NCI-H345 (cell line): Measurements from ENCODE around the gene PKP4.
A peak's percentile ranks its signal among the peaks of the same experiment; 100 is the strongest.

ENCODE experiments used
- DNase-seq: peaks from one replicate; lab custom pipeline; 2025; lab: John Stamatoyannopoulos, UW

The PKP4 gene

GRCh38 chr2:158718851-158719250 is 262.1 kb downstream of the PKP4 start:
- no peak for DNase-seq

- DNase-seq = no peak
These were observed 262.7 kb downstream of the PKP4 start for GRCh38 chr2:158719403-158719802.

- DNase-seq = no peak
These were observed 265.7 kb downstream of the PKP4 start for GRCh38 chr2:158722266-158723105.

GRCh38 chr2:158723181-158723838 is 266.6 kb downstream of the PKP4 start:
- DNase-seq = no peak

- DNase-seq = peak; percentile 80
These were observed 267.4 kb downstream of the PKP4 start for GRCh38 chr2:158723921-158724802.

- DNase-seq = peak; percentile 32
These were observed 268.1 kb downstream of the PKP4 start for GRCh38 chr2:158724803-158725381.

GRCh38 chr2:158725441-158725891 is 268.7 kb downstream of the PKP4 start:
- peak; percentile 81 for DNase-seq

- DNase-seq = peak; percentile 91
These were observed 270.3 kb downstream of the PKP4 start for GRCh38 chr2:158726911-158727592.

GRCh38 chr2:158728422-158728821 is 271.7 kb downstream of the PKP4 start:
- no peak for DNase-seq

- DNase-seq = no peak
These were observed 272.7 kb downstream of the PKP4 start for GRCh38 chr2:158729451-158729850.

- peak; percentile 79 for DNase-seq
These were observed 273.3 kb downstream of the PKP4 start for GRCh38 chr2:158729873-158730620.

- no peak for DNase-seq
These were observed 273.9 kb downstream of the PKP4 start for GRCh38 chr2:158730621-158731140.

GRCh38 chr2:158731386-158731785 is 274.6 kb downstream of the PKP4 start:
- DNase-seq = no peak
